ENCODE measurements around the gene PDX1.

PDX1 gene

DNA sequence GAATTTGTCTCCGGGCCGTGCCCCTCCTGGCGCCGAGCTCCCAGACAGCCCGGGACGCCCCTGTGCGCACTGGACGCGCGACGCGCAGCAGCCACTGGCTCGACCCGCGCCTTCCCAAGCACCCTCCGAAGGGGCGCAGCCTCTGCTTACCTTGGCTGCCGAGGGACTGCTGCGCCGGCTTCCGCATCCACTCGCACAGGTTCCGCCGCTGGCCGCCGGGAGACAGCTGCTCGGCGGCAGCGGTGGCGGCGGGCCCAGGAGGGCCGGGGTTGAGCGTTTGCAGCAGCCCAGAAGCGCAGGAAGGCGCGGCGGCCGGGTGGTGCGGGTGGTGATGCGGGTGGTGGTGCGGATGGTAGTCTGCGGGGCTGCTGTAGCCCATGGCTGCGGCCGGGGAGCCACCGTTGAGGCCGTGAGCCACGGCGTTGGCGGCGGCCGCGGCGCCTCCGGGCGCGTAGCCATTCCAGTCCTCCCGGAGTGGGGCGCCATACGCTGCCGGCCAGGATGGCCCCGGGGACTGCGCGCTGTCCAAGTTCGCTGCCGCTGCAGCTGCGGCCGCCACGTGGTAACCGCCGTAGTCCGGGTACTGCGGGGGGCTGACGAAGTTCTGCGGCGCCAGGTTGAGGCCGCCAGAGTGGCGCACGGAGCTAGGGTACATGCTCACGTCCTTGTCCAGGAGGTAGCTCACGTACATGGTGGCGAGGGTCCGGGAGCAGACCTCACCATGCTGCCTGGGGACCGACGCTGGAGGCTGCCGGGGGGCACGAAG lies 48.7 kb downstream of the PDX1 start (continued):
- TF ChIP-seq ZNF341 (tag by site-specific recombination; IDR thresholded peaks at IDR 0.05; ENCODE audit: low read depth) (no peak), ZNF157 (tag by site-specific recombination; IDR thresholded peaks at IDR 0.05) (no peak), ZNF404 (tag by site-specific recombination; IDR thresholded peaks at IDR 0.05) (no peak), ZNF23 (tag by site-specific recombination; IDR thresholded peaks at IDR 0.05; ENCODE audit: borderline replicate concordance) (no peak), EGR2 (tag by site-specific recombination; IDR thresholded peaks at IDR 0.05; ENCODE audit: low read depth) (no peak), SP2 (tag by site-specific recombination; IDR thresholded peaks at IDR 0.05) (no peak), ZNF324 (tag by site-specific recombination; IDR thresholded peaks at IDR 0.05) (no peak), ZNF670 (tag by site-specific recombination; IDR thresholded peaks at IDR 0.05; ENCODE audit: low read depth) (no peak), GLIS1 (tag by site-specific recombination; IDR thresholded peaks at IDR 0.05) (peak; percentile 49; the same call in 1 of the 2 replicates), ZBTB7A (tag by site-specific recombination; IDR thresholded peaks at IDR 0.05; ENCODE audit: low read depth) (0 out of 2 replicates have a peak, but pooled peaks have one; percentile 22), ZNF747 (tag by site-specific recombination; IDR thresholded peaks at IDR 0.05) (no peak), ZNF114 (tag by site-specific recombination; IDR thresholded peaks at IDR 0.05) (no peak), ZFP41 (tag by site-specific recombination; IDR thresholded peaks at IDR 0.05; ENCODE audit: borderline replicate concordance) (no peak), ZSCAN23 (tag by site-specific recombination; IDR thresholded peaks at IDR 0.05) (no peak), GLIS2 (tag by site-specific recombination; IDR thresholded peaks at IDR 0.05) (peak; percentile 90), ZNF335 (tag by site-specific recombination; conservative IDR thresholded peaks at IDR 0.05) (peak; percentile 52; the same call in 1 of the 2 replicates)
- TF ChIP-seq, protein P1, sequence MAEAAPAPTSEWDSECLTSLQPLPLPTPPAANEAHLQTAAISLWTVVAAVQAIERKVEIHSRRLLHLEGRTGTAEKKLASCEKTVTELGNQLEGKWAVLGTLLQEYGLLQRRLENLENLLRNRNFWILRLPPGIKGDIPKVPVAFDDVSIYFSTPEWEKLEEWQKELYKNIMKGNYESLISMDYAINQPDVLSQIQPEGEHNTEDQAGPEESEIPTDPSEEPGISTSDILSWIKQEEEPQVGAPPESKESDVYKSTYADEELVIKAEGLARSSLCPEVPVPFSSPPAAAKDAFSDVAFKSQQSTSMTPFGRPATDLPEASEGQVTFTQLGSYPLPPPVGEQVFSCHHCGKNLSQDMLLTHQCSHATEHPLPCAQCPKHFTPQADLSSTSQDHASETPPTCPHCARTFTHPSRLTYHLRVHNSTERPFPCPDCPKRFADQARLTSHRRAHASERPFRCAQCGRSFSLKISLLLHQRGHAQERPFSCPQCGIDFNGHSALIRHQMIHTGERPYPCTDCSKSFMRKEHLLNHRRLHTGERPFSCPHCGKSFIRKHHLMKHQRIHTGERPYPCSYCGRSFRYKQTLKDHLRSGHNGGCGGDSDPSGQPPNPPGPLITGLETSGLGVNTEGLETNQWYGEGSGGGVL (tag by site-specific recombination; IDR thresholded peaks at IDR 0.05) = no peak
- TF ChIP-seq, protein P2, sequence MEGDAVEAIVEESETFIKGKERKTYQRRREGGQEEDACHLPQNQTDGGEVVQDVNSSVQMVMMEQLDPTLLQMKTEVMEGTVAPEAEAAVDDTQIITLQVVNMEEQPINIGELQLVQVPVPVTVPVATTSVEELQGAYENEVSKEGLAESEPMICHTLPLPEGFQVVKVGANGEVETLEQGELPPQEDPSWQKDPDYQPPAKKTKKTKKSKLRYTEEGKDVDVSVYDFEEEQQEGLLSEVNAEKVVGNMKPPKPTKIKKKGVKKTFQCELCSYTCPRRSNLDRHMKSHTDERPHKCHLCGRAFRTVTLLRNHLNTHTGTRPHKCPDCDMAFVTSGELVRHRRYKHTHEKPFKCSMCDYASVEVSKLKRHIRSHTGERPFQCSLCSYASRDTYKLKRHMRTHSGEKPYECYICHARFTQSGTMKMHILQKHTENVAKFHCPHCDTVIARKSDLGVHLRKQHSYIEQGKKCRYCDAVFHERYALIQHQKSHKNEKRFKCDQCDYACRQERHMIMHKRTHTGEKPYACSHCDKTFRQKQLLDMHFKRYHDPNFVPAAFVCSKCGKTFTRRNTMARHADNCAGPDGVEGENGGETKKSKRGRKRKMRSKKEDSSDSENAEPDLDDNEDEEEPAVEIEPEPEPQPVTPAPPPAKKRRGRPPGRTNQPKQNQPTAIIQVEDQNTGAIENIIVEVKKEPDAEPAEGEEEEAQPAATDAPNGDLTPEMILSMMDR (tag by site-specific recombination; IDR thresholded peaks at IDR 0.05) = peak; percentile 86
- TF ChIP-seq, protein P3, sequence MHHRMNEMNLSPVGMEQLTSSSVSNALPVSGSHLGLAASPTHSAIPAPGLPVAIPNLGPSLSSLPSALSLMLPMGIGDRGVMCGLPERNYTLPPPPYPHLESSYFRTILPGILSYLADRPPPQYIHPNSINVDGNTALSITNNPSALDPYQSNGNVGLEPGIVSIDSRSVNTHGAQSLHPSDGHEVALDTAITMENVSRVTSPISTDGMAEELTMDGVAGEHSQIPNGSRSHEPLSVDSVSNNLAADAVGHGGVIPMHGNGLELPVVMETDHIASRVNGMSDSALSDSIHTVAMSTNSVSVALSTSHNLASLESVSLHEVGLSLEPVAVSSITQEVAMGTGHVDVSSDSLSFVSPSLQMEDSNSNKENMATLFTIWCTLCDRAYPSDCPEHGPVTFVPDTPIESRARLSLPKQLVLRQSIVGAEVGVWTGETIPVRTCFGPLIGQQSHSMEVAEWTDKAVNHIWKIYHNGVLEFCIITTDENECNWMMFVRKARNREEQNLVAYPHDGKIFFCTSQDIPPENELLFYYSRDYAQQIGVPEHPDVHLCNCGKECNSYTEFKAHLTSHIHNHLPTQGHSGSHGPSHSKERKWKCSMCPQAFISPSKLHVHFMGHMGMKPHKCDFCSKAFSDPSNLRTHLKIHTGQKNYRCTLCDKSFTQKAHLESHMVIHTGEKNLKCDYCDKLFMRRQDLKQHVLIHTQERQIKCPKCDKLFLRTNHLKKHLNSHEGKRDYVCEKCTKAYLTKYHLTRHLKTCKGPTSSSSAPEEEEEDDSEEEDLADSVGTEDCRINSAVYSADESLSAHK (tag by site-specific recombination; IDR thresholded peaks at IDR 0.05) = no peak
- TF ChIP-seq, protein P4, sequence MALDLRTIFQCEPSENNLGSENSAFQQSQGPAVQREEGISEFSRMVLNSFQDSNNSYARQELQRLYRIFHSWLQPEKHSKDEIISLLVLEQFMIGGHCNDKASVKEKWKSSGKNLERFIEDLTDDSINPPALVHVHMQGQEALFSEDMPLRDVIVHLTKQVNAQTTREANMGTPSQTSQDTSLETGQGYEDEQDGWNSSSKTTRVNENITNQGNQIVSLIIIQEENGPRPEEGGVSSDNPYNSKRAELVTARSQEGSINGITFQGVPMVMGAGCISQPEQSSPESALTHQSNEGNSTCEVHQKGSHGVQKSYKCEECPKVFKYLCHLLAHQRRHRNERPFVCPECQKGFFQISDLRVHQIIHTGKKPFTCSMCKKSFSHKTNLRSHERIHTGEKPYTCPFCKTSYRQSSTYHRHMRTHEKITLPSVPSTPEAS (tag by site-specific recombination; IDR thresholded peaks at IDR 0.05) = no peak
- TF ChIP-seq, protein P5, sequence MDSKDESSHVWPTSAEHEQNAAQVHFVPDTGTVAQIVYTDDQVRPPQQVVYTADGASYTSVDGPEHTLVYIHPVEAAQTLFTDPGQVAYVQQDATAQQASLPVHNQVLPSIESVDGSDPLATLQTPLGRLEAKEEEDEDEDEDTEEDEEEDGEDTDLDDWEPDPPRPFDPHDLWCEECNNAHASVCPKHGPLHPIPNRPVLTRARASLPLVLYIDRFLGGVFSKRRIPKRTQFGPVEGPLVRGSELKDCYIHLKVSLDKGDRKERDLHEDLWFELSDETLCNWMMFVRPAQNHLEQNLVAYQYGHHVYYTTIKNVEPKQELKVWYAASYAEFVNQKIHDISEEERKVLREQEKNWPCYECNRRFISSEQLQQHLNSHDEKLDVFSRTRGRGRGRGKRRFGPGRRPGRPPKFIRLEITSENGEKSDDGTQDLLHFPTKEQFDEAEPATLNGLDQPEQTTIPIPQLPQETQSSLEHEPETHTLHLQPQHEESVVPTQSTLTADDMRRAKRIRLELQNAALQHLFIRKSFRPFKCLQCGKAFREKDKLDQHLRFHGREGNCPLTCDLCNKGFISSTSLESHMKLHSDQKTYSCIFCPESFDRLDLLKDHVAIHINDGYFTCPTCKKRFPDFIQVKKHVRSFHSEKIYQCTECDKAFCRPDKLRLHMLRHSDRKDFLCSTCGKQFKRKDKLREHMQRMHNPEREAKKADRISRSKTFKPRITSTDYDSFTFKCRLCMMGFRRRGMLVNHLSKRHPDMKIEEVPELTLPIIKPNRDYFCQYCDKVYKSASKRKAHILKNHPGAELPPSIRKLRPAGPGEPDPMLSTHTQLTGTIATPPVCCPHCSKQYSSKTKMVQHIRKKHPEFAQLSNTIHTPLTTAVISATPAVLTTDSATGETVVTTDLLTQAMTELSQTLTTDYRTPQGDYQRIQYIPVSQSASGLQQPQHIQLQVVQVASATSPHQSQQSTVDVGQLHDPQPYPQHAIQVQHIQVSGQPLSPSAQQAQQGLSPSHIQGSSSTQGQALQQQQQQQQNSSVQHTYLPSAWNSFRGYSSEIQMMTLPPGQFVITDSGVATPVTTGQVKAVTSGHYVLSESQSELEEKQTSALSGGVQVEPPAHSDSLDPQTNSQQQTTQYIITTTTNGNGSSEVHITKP (tag by site-specific recombination; IDR thresholded peaks at IDR 0.05) = peak; percentile 7; the same call in 1 of the 2 replicates
- TF ChIP-seq, protein P6, sequence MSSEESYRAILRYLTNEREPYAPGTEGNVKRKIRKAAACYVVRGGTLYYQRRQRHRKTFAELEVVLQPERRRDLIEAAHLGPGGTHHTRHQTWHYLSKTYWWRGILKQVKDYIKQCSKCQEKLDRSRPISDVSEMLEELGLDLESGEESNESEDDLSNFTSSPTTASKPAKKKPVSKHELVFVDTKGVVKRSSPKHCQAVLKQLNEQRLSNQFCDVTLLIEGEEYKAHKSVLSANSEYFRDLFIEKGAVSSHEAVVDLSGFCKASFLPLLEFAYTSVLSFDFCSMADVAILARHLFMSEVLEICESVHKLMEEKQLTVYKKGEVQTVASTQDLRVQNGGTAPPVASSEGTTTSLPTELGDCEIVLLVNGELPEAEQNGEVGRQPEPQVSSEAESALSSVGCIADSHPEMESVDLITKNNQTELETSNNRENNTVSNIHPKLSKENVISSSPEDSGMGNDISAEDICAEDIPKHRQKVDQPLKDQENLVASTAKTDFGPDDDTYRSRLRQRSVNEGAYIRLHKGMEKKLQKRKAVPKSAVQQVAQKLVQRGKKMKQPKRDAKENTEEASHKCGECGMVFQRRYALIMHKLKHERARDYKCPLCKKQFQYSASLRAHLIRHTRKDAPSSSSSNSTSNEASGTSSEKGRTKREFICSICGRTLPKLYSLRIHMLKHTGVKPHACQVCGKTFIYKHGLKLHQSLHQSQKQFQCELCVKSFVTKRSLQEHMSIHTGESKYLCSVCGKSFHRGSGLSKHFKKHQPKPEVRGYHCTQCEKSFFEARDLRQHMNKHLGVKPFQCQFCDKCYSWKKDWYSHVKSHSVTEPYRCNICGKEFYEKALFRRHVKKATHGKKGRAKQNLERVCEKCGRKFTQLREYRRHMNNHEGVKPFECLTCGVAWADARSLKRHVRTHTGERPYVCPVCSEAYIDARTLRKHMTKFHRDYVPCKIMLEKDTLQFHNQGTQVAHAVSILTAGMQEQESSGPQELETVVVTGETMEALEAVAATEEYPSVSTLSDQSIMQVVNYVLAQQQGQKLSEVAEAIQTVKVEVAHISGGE (tag by site-specific recombination; conservative IDR thresholded peaks at IDR 0.05; ENCODE audit: low read depth) = peak; percentile 16; the same call in 1 of the 2 replicates
- TF ChIP-seq, protein P7, sequence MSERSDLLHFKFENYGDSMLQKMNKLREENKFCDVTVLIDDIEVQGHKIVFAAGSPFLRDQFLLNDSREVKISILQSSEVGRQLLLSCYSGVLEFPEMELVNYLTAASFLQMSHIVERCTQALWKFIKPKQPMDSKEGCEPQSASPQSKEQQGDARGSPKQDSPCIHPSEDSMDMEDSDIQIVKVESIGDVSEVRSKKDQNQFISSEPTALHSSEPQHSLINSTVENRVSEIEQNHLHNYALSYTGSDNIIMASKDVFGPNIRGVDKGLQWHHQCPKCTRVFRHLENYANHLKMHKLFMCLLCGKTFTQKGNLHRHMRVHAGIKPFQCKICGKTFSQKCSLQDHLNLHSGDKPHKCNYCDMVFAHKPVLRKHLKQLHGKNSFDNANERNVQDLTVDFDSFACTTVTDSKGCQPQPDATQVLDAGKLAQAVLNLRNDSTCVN (tag by site-specific recombination; optimal IDR thresholded peaks at IDR 0.05) = peak; percentile 78

Data from HEK293 (cell line).